Loucy (cell line): ENCODE measurements around the gene COL8A1.

Experiments
- H2AFZ ChIP-seq: fragments of 200-600 bp; sonication (generic); 2 replicates; pipeline ENCODE4 v1.6.0; 2016; ENCODE audit warnings: antibody characterized with exemption, mild to moderate bottlenecking, low read length, moderate library complexity
- H3F3A ChIP-seq: fragments of 200-600 bp; 2 replicates; pipeline ENCODE4 v1.6.0; 2016; ENCODE audit warnings: antibody characterized with exemption, low read depth, mild to moderate bottlenecking
- H3K27me3 ChIP-seq: fragments of 200-600 bp; sonication (generic); 2 replicates; pipeline ENCODE4 v1.6.1; 2014; ENCODE audit warnings: low read length, mild to moderate bottlenecking; ENCODE audit not compliant: insufficient read depth, poor library complexity, severe bottlenecking
- H3K36me3 ChIP-seq: fragments of 200-600 bp; sonication (generic); 2 replicates; pipeline ENCODE4 v1.6.1; 2016; ENCODE audit warnings: low read length; ENCODE audit not compliant: insufficient read depth
- H3K4me1 ChIP-seq: fragments of 200-600 bp; sonication (generic); 2 replicates; pipeline ENCODE4 v1.5.1; 2014; ENCODE audit warnings: low read length, mild to moderate bottlenecking; ENCODE audit not compliant: insufficient read depth, poor library complexity, severe bottlenecking
- H3K4me2 ChIP-seq: fragments of 200-600 bp; sonication (generic); 2 replicates; pipeline ENCODE4 v1.6.0; 2014; ENCODE audit warnings: antibody characterized with exemption, low read length, low read depth, mild to moderate bottlenecking; ENCODE audit not compliant: poor library complexity, severe bottlenecking
- H3K4me3 ChIP-seq: fragments of 200-600 bp; sonication (generic); 2 replicates; pipeline ENCODE4 v1.5.1; 2014; ENCODE audit warnings: low read length, mild to moderate bottlenecking, mixed read lengths; ENCODE audit not compliant: poor library complexity, severe bottlenecking
- H3K79me2 ChIP-seq: fragments of 200-600 bp; sonication (generic); 2 replicates; pipeline ENCODE4 v1.6.1; 2014; ENCODE audit warnings: low read length; ENCODE audit not compliant: insufficient read depth
- H3K9ac ChIP-seq: fragments of 200-600 bp; sonication (generic); 2 replicates; pipeline ENCODE4 v1.6.0; 2014; ENCODE audit warnings: mild to moderate bottlenecking, low read depth, low read length, moderate library complexity; ENCODE audit not compliant: poor library complexity, severe bottlenecking
- H3K9me2 ChIP-seq: fragments of 200-600 bp; sonication (generic); replicated peaks from 2 replicates; pipeline ENCODE4 v1.6.1; 2016; ENCODE audit warnings: low read depth, low read length, mixed read lengths
- H3K9me3 ChIP-seq: fragments of 200-600 bp; sonication (generic); 2 replicates; pipeline ENCODE4 v1.6.1; 2014; ENCODE audit warnings: mild to moderate bottlenecking, antibody characterized with exemption, low read length, low read depth; ENCODE audit not compliant: insufficient read depth
- H4K20me1 ChIP-seq: fragments of 200-600 bp; sonication (generic); 2 replicates; pipeline ENCODE4 v1.6.0; 2014; ENCODE audit warnings: antibody characterized with exemption, low read length, mild to moderate bottlenecking; ENCODE audit not compliant: insufficient read depth, poor library complexity, severe bottlenecking
- CTCF ChIP-seq: fragments of 200-600 bp; sonication (generic); conservative IDR thresholded peaks from 2 replicates; pipeline ENCODE4 v1.5.1; 2014; ENCODE audit warnings: mild to moderate bottlenecking, antibody characterized with exemption, low read length
- EZH2phosphoT487 ChIP-seq: fragments of 200-600 bp; IDR thresholded peaks from 2 replicates; pipeline ENCODE4 v1.6.1; 2018; ENCODE audit warnings: antibody characterized with exemption, mild to moderate bottlenecking, moderate library complexity, borderline replicate concordance

COL8A1 gene

DNA sequence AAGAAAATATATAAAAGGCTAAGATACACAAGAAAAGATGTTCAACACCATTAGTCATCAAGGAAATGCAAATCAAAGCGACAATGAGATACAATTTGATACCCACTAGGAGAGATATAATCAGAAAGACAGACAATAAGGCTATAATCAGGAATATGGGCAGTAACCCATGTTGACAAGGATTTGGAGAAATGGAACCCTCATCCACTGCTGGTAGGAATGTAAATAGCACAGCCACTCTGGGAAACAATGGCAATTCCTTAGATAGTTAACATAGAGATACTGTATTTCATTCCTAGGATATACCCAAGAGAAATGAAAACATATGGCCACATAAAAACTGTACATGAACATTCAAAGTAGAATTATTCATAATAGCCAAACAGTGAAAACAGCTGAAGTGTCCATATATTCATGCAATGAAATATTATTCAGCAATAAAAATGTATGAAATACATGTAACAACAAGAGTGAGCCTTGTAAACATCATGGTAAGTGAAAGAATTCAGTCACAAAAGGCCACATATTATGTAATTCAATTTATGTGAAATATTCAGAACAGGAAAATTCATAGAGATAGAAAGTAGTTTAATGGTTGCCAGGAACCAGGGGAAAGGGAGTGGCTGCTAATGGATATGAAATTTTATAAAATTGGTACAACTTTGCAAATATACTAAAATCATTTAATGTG, 18.2 kb upstream of the COL8A1 start:
- H3K4me2 ChIP-seq: no peak overlapping the region
- H3K4me1 ChIP-seq: no peaks in the 10 kb centered on the region
- H3F3A ChIP-seq: no peaks in the 10 kb centered on the region
- H3K4me3 ChIP-seq: no peak overlapping the region
- no peaks in the 10 kb centered on the region for H3K79me2 ChIP-seq
- no peaks in the 10 kb centered on the region for H3K9me2 ChIP-seq
- no peaks in the 10 kb centered on the region for H3K9me3 ChIP-seq
- no peak overlapping the region for H2AFZ ChIP-seq
- no peak overlapping the region for H3K9ac ChIP-seq
- TF ChIP-seq EZH2phosphoT487: no peak
- no peak for TF ChIP-seq CTCF
- H3K27me3 ChIP-seq: no peaks in the 10 kb centered on the region
- no peaks in the 10 kb centered on the region for H4K20me1 ChIP-seq
- no peaks in the 10 kb centered on the region for H3K36me3 ChIP-seq

- Histone ChIP-seq H3K27me3 (no peaks in the 10 kb centered on the region), H3K4me3 (no peak overlapping the region), H2AFZ (no peak overlapping the region), H3K9me3 (no peaks in the 10 kb centered on the region), H3K36me3 (no peaks in the 10 kb centered on the region), H3K9ac (no peak overlapping the region), H3K4me1 (no peaks in the 10 kb centered on the region), H3K4me2 (no peak overlapping the region), H3F3A (no peaks in the 10 kb centered on the region), H3K79me2 (no peaks in the 10 kb centered on the region), H4K20me1 (no peaks in the 10 kb centered on the region), H3K9me2 (no peaks in the 10 kb centered on the region)
- TF ChIP-seq EZH2phosphoT487 (no peak), CTCF (no peak)
Observed at GRCh38 chr3:99620976-99621375, 17.4 kb upstream of the COL8A1 start.

DNA sequence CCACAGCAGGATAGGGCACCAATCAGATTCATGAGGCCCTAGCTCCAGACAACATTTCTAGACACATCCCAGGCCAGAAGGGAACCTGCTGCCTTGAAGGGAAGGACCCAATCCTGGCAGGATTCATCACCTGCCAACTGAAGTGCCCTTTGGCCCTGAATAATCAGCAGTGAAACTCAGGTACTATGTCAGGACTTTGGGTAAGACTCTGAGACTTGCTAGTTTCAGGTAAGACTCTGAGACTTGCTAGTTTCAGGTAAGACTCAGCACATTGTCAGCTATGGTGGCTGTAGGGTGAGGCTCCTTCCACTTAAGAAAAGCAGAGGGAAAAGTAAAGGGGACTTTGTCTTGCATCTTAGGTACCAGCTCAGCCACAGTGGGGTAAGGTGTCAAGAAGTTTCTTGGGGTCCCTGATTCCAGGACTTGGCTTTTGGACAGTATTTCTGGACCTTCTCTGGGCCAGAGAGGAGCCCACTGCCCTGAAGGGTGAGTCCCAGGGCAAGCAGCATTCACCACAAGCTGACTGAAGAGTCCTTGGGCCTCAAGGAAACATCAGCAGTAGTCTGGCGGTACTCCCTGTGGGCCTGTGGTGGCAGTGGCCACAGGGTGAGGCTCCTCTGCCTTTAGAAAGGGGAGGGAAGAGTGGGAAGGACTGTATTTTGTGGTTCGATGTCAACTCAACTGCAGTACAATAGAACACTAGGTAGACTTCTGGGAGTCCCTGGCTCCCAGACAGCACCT, 13.7 kb upstream of the COL8A1 start:
- Histone ChIP-seq H3F3A (no peaks in the 10 kb centered on the region), H3K79me2 (no peaks in the 10 kb centered on the region), H3K36me3 (no peaks in the 10 kb centered on the region), H4K20me1 (no peaks in the 10 kb centered on the region), H3K9me3 (no peaks in the 10 kb centered on the region), H2AFZ (no peak overlapping the region), H3K27me3 (no peaks in the 10 kb centered on the region), H3K4me2 (no peak overlapping the region), H3K9me2 (no peaks in the 10 kb centered on the region), H3K4me1 (no peaks in the 10 kb centered on the region), H3K4me3 (no peak overlapping the region), H3K9ac (no peak overlapping the region)
- TF ChIP-seq EZH2phosphoT487 (no peak), CTCF (no peak)
